H1 (cell line): ENCODE measurements around the gene PHLDA3.

ENCODE experiments used
- ATF3 ChIP-seq: IDR thresholded peaks from 2 replicates; pipeline ENCODE4 v1.6.1; 2011; ENCODE audit warnings: low read depth, mild to moderate bottlenecking, low read length; ENCODE audit not compliant: insufficient read depth
- CREB1 ChIP-seq: IDR thresholded peaks from 2 replicates; pipeline ENCODE4 v1.6.1; 2012; ENCODE audit warnings: inconsistent platforms
- CTCF ChIP-seq, 3 experiments: IDR thresholded peaks; 1 replicate in 2 of 3; 2 replicates in 1 of 3; pipeline versions ENCODE4 v1.5.1 to v1.6.1; 2011; ENCODE audit warnings: low read length in 3 of 3, mild to moderate bottlenecking in 3 of 3, inconsistent platforms in 2 of 3, low read depth in 1 of 3, moderate library complexity in 1 of 3; ENCODE audit not compliant: insufficient read depth in 1 of 3; ENCODE audit errors: control extremely low read depth in 1 of 3
- KDM1A ChIP-seq: fragments of 200-600, 300-600 bp; sonication (generic); IDR thresholded peaks from 2 replicates; pipeline ENCODE4 v1.7.1; 2016; ENCODE audit warnings: mild to moderate bottlenecking, low read length, borderline replicate concordance
- POLR2A ChIP-seq, 2 experiments: IDR thresholded peaks; 1 replicate in 1 of 2; 2 replicates in 1 of 2; pipeline ENCODE4 v1.6.1; 2011; ENCODE audit warnings: low read depth in 2 of 2, low read length in 2 of 2, mild to moderate bottlenecking in 2 of 2; ENCODE audit errors: control extremely low read depth in 1 of 2
- POLR2AphosphoS5 ChIP-seq: IDR thresholded peaks from 2 replicates; pipeline ENCODE4 v1.6.1; 2011; ENCODE audit warnings: low read depth, low read length
- POU5F1 ChIP-seq: IDR thresholded peaks from 2 replicates; pipeline ENCODE4 v1.6.1; 2011; ENCODE audit warnings: low read depth, mild to moderate bottlenecking, low read length, moderate library complexity
- RFX5 ChIP-seq: IDR thresholded peaks from 2 replicates; pipeline ENCODE4 v1.6.1; 2011; ENCODE audit warnings: low read depth, low read length, improper control_type of control experiment, borderline replicate concordance
- SIN3A ChIP-seq, 2 experiments: IDR thresholded peaks in 1 of 2; conservative IDR thresholded peaks in 1 of 2; 2 replicates each; pipeline ENCODE4 v1.6.1; 2011 to 2012; ENCODE audit warnings: low read length in 2 of 2, improper control_type of control experiment in 1 of 2, low read depth in 1 of 2, mild to moderate bottlenecking in 1 of 2
- SUZ12 ChIP-seq: fragments of 200-600 bp; sonication (generic); IDR thresholded peaks from 2 replicates; pipeline ENCODE4 v1.6.1; 2012; ENCODE audit warnings: mild to moderate bottlenecking, inconsistent platforms, low read length, moderate library complexity, mixed read lengths
- TAF1 ChIP-seq: IDR thresholded peaks from 2 replicates; pipeline ENCODE4 v1.6.1; 2011; ENCODE audit warnings: mild to moderate bottlenecking, low read depth, low read length
- TF ChIP-seq, protein P1 (sequence below): IDR thresholded peaks from 2 replicates; pipeline ENCODE4 v1.6.1; 2012; ENCODE audit warnings: inconsistent platforms
- TF ChIP-seq, protein P2 (sequence below): fragments of 300-600 bp; sonication (generic); IDR thresholded peaks from 2 replicates; pipeline ENCODE4 v1.7.1; 2012; ENCODE audit warnings: low read length, moderate library complexity, mild to moderate bottlenecking, inconsistent platforms; ENCODE audit not compliant: insufficient replicate concordance

DNA sequence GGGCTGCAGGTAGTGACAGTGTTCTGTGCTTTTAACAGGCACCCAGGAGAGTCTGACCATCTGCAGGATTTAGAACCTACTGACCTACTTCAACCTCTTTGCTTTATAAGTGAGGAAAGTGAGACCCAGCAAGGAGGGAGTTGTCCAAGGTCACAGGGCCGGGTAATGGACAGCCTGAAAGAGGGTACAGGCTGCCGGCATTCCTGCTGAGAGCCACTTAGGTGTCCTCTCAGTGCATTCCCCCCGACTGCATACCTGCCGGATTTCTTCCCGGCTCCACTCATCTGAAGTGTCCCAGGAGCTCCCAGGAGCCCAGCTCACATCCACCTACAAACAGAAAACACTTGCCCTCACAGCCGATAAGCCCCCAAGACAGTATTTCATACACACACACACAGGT lies 13.9 kb downstream of the PHLDA3 start:
- no peak for TF ChIP-seq CTCF (IDR thresholded peaks at IDR 0.05; ENCODE audit: control extremely low read depth in 1 of 3, insufficient read depth in 1 of 3, low read depth in 1 of 3, low read length in 3 of 3)
- no peak for TF ChIP-seq POLR2A (IDR thresholded peaks at IDR 0.05; ENCODE audit: control extremely low read depth in 1 of 2, low read depth in 2 of 2, low read length in 2 of 2)
- no peak for TF ChIP-seq CREB1
- no peak for TF ChIP-seq RFX5
- no peak for TF ChIP-seq SUZ12
- TF ChIP-seq SIN3A (conservative IDR thresholded peaks at IDR 0.05 in 1 of 2, IDR thresholded peaks at IDR 0.05 in 1 of 2; ENCODE audit: low read depth in 1 of 2, low read length in 2 of 2): no peak
- TF ChIP-seq, protein P1, sequence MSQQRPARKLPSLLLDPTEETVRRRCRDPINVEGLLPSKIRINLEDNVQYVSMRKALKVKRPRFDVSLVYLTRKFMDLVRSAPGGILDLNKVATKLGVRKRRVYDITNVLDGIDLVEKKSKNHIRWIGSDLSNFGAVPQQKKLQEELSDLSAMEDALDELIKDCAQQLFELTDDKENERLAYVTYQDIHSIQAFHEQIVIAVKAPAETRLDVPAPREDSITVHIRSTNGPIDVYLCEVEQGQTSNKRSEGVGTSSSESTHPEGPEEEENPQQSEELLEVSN: no peak
- TF ChIP-seq POLR2AphosphoS5: no peak
- TF ChIP-seq ATF3: no peak
- no peak for TF ChIP-seq POU5F1
- TF ChIP-seq KDM1A: no peak
- TF ChIP-seq, protein P2, sequence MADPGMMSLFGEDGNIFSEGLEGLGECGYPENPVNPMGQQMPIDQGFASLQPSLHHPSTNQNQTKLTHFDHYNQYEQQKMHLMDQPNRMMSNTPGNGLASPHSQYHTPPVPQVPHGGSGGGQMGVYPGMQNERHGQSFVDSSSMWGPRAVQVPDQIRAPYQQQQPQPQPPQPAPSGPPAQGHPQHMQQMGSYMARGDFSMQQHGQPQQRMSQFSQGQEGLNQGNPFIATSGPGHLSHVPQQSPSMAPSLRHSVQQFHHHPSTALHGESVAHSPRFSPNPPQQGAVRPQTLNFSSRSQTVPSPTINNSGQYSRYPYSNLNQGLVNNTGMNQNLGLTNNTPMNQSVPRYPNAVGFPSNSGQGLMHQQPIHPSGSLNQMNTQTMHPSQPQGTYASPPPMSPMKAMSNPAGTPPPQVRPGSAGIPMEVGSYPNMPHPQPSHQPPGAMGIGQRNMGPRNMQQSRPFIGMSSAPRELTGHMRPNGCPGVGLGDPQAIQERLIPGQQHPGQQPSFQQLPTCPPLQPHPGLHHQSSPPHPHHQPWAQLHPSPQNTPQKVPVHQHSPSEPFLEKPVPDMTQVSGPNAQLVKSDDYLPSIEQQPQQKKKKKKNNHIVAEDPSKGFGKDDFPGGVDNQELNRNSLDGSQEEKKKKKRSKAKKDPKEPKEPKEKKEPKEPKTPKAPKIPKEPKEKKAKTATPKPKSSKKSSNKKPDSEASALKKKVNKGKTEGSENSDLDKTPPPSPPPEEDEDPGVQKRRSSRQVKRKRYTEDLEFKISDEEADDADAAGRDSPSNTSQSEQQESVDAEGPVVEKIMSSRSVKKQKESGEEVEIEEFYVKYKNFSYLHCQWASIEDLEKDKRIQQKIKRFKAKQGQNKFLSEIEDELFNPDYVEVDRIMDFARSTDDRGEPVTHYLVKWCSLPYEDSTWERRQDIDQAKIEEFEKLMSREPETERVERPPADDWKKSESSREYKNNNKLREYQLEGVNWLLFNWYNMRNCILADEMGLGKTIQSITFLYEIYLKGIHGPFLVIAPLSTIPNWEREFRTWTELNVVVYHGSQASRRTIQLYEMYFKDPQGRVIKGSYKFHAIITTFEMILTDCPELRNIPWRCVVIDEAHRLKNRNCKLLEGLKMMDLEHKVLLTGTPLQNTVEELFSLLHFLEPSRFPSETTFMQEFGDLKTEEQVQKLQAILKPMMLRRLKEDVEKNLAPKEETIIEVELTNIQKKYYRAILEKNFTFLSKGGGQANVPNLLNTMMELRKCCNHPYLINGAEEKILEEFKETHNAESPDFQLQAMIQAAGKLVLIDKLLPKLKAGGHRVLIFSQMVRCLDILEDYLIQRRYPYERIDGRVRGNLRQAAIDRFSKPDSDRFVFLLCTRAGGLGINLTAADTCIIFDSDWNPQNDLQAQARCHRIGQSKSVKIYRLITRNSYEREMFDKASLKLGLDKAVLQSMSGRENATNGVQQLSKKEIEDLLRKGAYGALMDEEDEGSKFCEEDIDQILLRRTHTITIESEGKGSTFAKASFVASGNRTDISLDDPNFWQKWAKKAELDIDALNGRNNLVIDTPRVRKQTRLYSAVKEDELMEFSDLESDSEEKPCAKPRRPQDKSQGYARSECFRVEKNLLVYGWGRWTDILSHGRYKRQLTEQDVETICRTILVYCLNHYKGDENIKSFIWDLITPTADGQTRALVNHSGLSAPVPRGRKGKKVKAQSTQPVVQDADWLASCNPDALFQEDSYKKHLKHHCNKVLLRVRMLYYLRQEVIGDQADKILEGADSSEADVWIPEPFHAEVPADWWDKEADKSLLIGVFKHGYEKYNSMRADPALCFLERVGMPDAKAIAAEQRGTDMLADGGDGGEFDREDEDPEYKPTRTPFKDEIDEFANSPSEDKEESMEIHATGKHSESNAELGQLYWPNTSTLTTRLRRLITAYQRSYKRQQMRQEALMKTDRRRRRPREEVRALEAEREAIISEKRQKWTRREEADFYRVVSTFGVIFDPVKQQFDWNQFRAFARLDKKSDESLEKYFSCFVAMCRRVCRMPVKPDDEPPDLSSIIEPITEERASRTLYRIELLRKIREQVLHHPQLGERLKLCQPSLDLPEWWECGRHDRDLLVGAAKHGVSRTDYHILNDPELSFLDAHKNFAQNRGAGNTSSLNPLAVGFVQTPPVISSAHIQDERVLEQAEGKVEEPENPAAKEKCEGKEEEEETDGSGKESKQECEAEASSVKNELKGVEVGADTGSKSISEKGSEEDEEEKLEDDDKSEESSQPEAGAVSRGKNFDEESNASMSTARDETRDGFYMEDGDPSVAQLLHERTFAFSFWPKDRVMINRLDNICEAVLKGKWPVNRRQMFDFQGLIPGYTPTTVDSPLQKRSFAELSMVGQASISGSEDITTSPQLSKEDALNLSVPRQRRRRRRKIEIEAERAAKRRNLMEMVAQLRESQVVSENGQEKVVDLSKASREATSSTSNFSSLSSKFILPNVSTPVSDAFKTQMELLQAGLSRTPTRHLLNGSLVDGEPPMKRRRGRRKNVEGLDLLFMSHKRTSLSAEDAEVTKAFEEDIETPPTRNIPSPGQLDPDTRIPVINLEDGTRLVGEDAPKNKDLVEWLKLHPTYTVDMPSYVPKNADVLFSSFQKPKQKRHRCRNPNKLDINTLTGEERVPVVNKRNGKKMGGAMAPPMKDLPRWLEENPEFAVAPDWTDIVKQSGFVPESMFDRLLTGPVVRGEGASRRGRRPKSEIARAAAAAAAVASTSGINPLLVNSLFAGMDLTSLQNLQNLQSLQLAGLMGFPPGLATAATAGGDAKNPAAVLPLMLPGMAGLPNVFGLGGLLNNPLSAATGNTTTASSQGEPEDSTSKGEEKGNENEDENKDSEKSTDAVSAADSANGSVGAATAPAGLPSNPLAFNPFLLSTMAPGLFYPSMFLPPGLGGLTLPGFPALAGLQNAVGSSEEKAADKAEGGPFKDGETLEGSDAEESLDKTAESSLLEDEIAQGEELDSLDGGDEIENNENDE: no peak
- no peak for TF ChIP-seq TAF1
